Tibial nerve (tissue), 4 donors: Measurements from ENCODE around the gene CEACAM16. TPM values are rescaled to one million over a fixed set of nuclear protein-coding genes. Genes with fewer than 3 reads are reported as not detected.

Experiments used
- DNase-seq, 2 donors: peaks; one replicate each; pipeline ENCODE4 v3.0.0-alpha.2; 2019; ENCODE audit warnings: low spot score in 2 of 2
- H3K27ac ChIP-seq, 4 donors: fragments of 200-600 bp; sonication (generic) in 3 of 4; one replicate each; pipeline ENCODE4 v1.5.1; 2017 to 2019; ENCODE audit warnings: mild to moderate bottlenecking in 1 of 4
- H3K27me3 ChIP-seq, 2 donors: fragments of 200-600 bp; sonication (generic) in 1 of 2; one replicate each; pipeline versions ENCODE4 v1.5.1 to v1.6.0; 2017 to 2019
- H3K36me3 ChIP-seq, 3 donors: fragments of 200-600 bp; sonication (generic); one replicate each; pipeline ENCODE4 v1.5.1; 2018 to 2019
- H3K4me1 ChIP-seq, 4 donors: fragments of 200-600 bp; sonication (generic) in 3 of 4; one replicate each; pipeline ENCODE4 v1.5.1; 2017 to 2019
- H3K4me3 ChIP-seq, 4 donors: fragments of 200-600 bp; sonication (generic) in 3 of 4; one replicate each; pipeline ENCODE4 v1.5.1; 2017 to 2019; ENCODE audit warnings: mild to moderate bottlenecking in 1 of 4, moderate library complexity in 1 of 4
- H3K9me3 ChIP-seq, 4 donors: fragments of 200-600 bp; sonication (generic) in 3 of 4; one replicate each; pipeline ENCODE4 v1.5.1; 2017 to 2019
- EP300 ChIP-seq, 2 donors: sonication (generic); formaldehyde crosslinking; IDR thresholded peaks; one replicate each; pipeline ENCODE4 v1.6.1; 2017; ENCODE audit warnings: antibody characterized with exemption in 2 of 2, mild to moderate bottlenecking in 1 of 2
- POLR2A ChIP-seq, 2 donors: fragments of 450-650 bp; IDR thresholded peaks; one replicate each; pipeline ENCODE4 v1.6.1; 2017; ENCODE audit warnings: antibody characterized with exemption in 2 of 2, mild to moderate bottlenecking in 2 of 2, moderate library complexity in 2 of 2
- WGBS, 2 donors: methylation state at CpG; one replicate each; pipeline ENCODE4 v1.1.5; 2018; 5-methylcytosine and 5-hydroxymethylcytosine counted together
- total RNA-seq, 4 donors: library from RNA; depleted of rRNA; stranded (reverse); fragments of >200 nt; gene quantifications; one replicate each; pipeline ENCODE4 v1.1.0, GENCODE V29; 2016
- TF ChIP-seq, protein P1 (sequence below), 5 experiments: fragments of 200-600 bp in 3 of 5; fragments of 450-650 bp in 2 of 5; sonication (generic) in 3 of 5; IDR thresholded peaks; one replicate each; pipeline ENCODE4 v1.5.1; 2016 to 2019; ENCODE audit warnings: antibody characterized with exemption in 5 of 5, mild to moderate bottlenecking in 3 of 5, moderate library complexity in 2 of 5

Gene CEACAM16
- total RNA-seq, 4 donors from 2014 or later: not detected

DNA sequence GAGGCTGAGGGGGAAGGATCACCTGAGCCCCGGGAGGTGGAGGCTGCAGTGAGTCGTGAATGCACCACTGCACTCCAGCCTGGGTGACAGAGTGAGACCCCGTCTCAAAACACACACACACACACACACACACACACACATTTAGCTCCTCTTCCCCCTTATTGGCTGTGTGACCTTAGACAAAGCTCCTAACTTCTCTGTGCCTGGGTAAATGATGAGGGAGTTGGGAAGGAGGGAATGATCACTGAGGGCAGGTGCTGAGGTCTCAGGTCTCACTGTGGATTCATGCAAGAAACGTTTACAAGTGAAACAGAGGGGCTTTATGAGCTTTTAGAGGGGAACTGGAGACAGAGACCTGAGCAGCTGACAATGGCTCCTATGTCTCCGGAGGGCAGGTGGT, 32.7 kb downstream of the CEACAM16 start:
- no peaks in the 10 kb centered on the region for H3K4me1 ChIP-seq
- no peak for DNase-seq
- 72 to 78% methylated on average over 5 of the region's 5 CpGs for WGBS, 2 donors
- TF ChIP-seq EP300 (IDR thresholded peaks at IDR 0.05): no peak
- TF ChIP-seq, protein P1, sequence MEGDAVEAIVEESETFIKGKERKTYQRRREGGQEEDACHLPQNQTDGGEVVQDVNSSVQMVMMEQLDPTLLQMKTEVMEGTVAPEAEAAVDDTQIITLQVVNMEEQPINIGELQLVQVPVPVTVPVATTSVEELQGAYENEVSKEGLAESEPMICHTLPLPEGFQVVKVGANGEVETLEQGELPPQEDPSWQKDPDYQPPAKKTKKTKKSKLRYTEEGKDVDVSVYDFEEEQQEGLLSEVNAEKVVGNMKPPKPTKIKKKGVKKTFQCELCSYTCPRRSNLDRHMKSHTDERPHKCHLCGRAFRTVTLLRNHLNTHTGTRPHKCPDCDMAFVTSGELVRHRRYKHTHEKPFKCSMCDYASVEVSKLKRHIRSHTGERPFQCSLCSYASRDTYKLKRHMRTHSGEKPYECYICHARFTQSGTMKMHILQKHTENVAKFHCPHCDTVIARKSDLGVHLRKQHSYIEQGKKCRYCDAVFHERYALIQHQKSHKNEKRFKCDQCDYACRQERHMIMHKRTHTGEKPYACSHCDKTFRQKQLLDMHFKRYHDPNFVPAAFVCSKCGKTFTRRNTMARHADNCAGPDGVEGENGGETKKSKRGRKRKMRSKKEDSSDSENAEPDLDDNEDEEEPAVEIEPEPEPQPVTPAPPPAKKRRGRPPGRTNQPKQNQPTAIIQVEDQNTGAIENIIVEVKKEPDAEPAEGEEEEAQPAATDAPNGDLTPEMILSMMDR (IDR thresholded peaks at IDR 0.05): no peak
- no peak for TF ChIP-seq POLR2A (IDR thresholded peaks at IDR 0.05)
- H3K9me3 ChIP-seq: no peaks in the 10 kb centered on the region
- H3K4me3 ChIP-seq: no peak overlapping the region
- no peaks in the 10 kb centered on the region for H3K36me3 ChIP-seq
- H3K27me3 ChIP-seq: no peaks in the 10 kb centered on the region
- no peak overlapping the region for H3K27ac ChIP-seq

DNA sequence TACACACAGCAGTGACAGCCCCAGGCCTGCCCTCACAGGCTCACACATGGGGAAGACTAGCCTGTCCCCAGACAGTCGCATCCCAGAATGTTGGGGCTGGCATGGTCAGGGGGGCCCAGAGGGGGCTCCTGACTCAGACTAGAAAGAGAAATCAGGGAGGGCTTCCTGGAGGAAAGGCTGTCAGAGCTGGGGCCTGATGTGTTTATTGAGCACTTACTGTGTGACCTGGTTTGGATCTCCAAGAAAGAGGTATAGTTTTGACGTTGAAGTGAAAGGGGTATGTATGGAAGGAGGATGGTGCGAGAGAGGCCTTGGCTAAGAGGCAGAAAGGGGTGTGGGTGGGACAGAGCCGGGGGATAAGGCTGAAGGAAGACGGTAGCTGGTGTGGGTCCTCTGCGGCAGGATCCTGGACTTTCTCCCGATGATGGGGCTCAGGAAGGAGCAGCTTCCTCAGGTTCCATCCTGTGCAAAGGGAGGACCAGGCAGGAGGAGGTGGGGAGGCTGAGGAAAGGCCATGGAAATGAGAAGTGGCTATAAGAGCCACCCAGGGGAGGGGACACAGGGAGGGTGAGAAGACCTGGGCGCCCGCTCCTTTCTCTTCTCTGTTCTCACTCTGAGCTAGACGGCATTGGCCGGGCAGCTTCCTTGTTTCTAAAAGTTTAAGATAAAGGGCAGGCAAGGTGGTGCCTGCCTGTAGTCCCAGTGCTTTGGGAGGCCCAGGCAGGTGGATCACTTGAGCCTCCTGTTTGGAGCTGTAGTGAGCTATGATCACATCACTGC, 33.5 kb downstream of the CEACAM16 start:
- H3K27ac ChIP-seq: no peak overlapping the region
- 73 to 75% methylated on average over 11 of the region's 11 CpGs for WGBS, 2 donors

DNA sequence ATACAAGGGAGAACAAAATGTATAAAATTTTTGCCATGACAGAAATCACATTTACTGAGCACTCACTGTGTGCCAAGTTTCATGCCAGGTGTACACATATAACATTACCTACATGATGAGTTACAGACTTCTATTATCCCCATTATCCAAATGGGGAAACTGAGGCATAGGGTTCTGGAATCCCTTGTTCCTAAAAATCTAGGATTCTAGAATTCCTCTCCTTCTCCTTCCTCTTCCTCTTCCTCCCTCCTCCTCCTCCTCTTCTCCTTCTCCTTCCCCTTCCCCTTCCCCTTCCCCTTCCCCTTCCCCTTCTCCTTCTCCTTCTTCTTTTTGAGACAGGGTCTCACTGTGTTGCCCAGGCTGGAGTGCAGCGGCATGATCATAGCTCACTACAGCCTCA, 35.4 kb downstream of the CEACAM16 start:
- no peak overlapping the region for H3K27ac ChIP-seq
- 0 to 50% methylated on average over 1 of the region's 1 CpG for WGBS, 2 donors
- no peaks in the 10 kb centered on the region for H3K27me3 ChIP-seq
- peaks cover 0 to 12% (median 0%) of the 10 kb centered on the region in 4 donors for H3K4me1 ChIP-seq
- TF ChIP-seq EP300 (IDR thresholded peaks at IDR 0.05) (no peak), POLR2A (IDR thresholded peaks at IDR 0.05) (no peak)
- TF ChIP-seq, protein P1 (IDR thresholded peaks at IDR 0.05): no peak
- H3K9me3 ChIP-seq: no peaks in the 10 kb centered on the region
- DNase-seq: no peak
- no peaks in the 10 kb centered on the region for H3K36me3 ChIP-seq
- H3K4me3 ChIP-seq: no peak overlapping the region

More for the DNA sequence above, 33.5 kb downstream of the CEACAM16 start:
- Histone ChIP-seq H3K36me3 (no peaks in the 10 kb centered on the region), H3K9me3 (no peaks in the 10 kb centered on the region), H3K4me3 (no peak overlapping the region), H3K4me1 (peaks cover 0 to 5% (median 0%) of the 10 kb centered on the region in 4 donors), H3K27me3 (no peaks in the 10 kb centered on the region)
- DNase-seq: no peak
- TF ChIP-seq, protein P1 (IDR thresholded peaks at IDR 0.05): no peak
- TF ChIP-seq EP300 (IDR thresholded peaks at IDR 0.05) (no peak), POLR2A (IDR thresholded peaks at IDR 0.05) (no peak)

DNA sequence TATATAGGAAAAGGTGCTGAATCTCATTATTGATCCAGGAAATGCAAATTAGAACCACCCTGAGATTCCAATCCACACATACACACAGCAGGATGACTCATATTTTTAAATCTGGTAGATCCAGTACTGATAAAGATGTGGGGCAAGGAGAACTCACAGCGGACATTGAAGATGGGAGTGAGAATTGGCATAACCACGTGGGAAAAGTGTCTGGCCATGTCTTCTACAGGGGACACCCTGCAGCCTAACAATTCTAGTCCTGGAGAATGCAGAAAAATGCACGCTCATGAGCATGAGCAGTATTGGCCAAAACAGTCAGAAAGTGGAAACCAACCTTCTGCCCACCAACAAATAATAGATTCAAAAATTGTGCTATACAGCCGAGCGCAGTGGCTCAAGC, 36.1 kb downstream of the CEACAM16 start:
- no peak for TF ChIP-seq POLR2A (IDR thresholded peaks at IDR 0.05)
- TF ChIP-seq, protein P1 (IDR thresholded peaks at IDR 0.05): no peak
- no peak for TF ChIP-seq EP300 (IDR thresholded peaks at IDR 0.05)
- no peak for DNase-seq
- Histone ChIP-seq H3K4me3 (no peak overlapping the region), H3K36me3 (no peaks in the 10 kb centered on the region), H3K27ac (no peak overlapping the region), H3K27me3 (no peaks in the 10 kb centered on the region), H3K9me3 (no peaks in the 10 kb centered on the region), H3K4me1 (peaks cover 0 to 12% (median 0%) of the 10 kb centered on the region in 4 donors)
- 74 to 76% methylated on average over 5 of the region's 5 CpGs for WGBS, 2 donors

DNA sequence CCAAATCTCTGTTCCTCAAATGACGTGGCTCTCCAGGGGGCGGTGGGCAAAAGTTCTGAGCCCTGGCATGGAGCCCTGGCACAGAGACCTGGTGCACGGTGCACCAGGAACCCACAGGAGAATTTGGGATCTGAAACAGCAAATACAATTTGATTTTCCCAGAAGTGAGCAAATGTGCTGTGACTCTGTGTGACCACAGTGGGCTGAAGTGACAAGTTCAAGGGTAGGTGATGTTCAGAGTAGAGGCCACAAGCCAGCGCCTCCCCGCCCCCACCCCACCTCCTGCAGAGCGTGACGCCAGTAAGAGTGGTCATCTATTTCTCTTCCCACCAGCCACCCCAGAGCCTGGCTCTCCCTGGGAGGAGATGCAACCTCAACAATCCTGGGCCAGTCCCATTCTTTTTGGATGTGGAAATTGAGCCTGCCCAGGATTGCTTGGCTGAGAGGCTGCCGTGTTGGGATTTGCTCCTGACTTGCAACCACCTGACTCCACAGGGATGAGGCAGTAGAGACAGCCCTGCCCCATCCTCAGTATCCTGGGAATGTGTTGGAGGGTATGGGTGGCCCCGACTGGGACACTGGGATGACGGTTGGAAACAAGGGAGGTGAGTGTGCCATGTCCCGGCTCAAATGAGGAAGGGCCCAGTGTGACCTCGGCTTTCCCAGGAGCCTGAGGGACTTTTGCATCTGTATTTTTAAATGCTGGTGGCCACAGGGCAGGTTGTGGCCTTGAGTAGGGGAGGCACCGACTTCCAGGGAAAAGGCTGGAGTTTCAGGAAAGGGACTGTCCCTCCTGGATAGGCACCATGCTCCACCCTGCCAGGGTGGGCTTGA, 38.5 kb downstream of the CEACAM16 start:
- peaks cover 0 to 34% (median 10%) of the 10 kb centered on the region in 4 donors for H3K4me1 ChIP-seq
- H3K9me3 ChIP-seq: no peaks in the 10 kb centered on the region
- no peaks in the 10 kb centered on the region for H3K27me3 ChIP-seq
- TF ChIP-seq EP300 (IDR thresholded peaks at IDR 0.05) (no peak), POLR2A (IDR thresholded peaks at IDR 0.05) (no peak)
- TF ChIP-seq, protein P1 (IDR thresholded peaks at IDR 0.05): no peak
- no peak for DNase-seq
- no peak overlapping the region for H3K4me3 ChIP-seq
- H3K36me3 ChIP-seq: no peaks in the 10 kb centered on the region
- no peak overlapping the region for H3K27ac ChIP-seq
- 48 to 56% methylated on average over 9 to 13 of the region's 13 CpGs for WGBS, 2 donors
